SK-MEL-5 (cell line): ENCODE results near the gene CLRN2. TPM values are rescaled to one million over a fixed set of nuclear protein-coding genes. Genes with fewer than 3 reads are reported as not detected.
"Not testable (repeated sequence)": the region's sequence is repeated elsewhere in the genome, so short reads cannot be mapped to it uniquely, and the experiment has no call there.

Experiments
- DNase-seq: peaks from one replicate; pipeline ENCODE4 v3.0.0-alpha.2; 2016; ENCODE audit warnings: low read depth, low spot score
- in situ Hi-C: cut with HindIII; loops from 2 replicates; pipeline ENCODE4 v1.10.0; 2016; ENCODE audit warnings: low sequenced_read_pairs, high pct_unique_total_duplicates, low pct_unique_long_range_greater_than_20kb
- total RNA-seq: library from RNA; depleted of rRNA; stranded (reverse); fragments of >200 nt; shearing (Covaris generic); gene quantifications from 2 replicates; pipeline ENCODE4 v1.2.3, GENCODE V29; 2014

CLRN2 gene
- total RNA-seq, 1 experiment from 2014 or later: not detected

- DNase-seq: no peak
- in situ Hi-C loops: no loop called here
Measured at GRCh38 chr4:17528551-17529165, 13.7 kb downstream of the CLRN2 start.

DNA sequence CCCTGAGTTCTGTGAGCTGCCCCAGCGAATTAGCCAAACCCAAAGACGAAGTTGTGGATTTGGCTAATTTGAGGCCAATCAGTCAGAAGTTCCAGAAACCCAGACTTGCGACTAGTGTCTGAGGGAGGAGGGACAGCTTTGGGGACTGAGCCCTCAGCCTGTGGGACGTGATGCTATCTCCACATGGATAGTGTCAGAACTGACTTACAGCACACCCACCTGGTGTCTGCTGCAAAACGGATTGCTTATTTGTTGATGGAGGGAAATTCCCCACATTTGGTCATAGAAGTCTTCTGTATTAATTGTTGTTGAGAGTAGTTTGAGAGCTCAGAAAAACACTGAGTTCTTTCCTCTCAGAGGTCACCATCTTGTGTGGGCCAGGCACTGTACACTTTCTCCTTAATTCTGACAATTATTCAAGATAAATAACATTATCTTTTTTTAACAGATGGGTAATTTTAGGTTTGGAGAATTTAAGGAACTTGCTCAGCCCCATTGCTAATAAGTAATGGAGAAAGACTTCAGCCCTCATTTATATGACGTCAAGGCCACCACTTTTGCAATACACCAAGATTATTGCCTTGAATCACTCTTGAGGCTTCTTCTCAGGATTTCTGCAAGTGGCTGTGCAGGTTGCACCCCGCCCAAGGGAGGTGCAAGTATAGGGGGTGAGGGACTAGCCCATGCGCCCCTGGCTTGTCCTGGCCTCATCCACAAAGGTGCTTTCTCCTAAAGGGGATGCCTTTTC is 16.7 kb downstream of the CLRN2 start:
- in situ Hi-C loops: no loop called here
- no peak for DNase-seq

- DNase-seq: no peak
- in situ Hi-C loops: no loop called here
Measured at GRCh38 chr4:17534705-17535104, 19.7 kb downstream of the CLRN2 start.

GRCh38 chr4:17535242-17535641 is 20.3 kb downstream of the CLRN2 start:
- in situ Hi-C loops: no loop called here

GRCh38 chr4:17535906-17536305 is 20.9 kb downstream of the CLRN2 start:
- in situ Hi-C loops: no loop called here
- DNase-seq: peak; percentile 7

More at GRCh38 chr4:17535242-17535641, 20.3 kb downstream of the CLRN2 start:
- no peak for DNase-seq

GRCh38 chr4:17537060-17537459 is 22.1 kb downstream of the CLRN2 start:
- DNase-seq, in situ Hi-C loops: not testable (repeated sequence)

DNA sequence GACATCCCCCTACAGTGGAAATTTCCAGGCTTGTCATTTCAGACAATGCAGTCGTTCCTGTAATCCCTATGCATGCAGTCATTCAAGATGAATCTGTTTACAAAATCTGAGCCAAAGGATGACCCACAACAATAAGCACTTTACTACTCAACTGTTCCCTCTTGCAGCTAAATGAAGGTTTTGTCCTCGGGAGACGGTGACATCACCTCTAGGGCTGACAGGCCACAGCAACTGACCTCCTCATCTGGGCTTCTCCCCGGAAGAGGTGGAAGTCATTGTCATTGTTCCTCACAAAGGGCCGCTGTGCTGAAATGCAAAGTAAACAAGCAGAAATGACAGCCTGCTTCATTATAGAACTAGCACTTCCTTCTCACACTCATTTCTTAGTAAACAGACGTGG is 29.2 kb downstream of the CLRN2 start:
- in situ Hi-C loops: no loop called here
- DNase-seq: peak; percentile 90

DNA sequence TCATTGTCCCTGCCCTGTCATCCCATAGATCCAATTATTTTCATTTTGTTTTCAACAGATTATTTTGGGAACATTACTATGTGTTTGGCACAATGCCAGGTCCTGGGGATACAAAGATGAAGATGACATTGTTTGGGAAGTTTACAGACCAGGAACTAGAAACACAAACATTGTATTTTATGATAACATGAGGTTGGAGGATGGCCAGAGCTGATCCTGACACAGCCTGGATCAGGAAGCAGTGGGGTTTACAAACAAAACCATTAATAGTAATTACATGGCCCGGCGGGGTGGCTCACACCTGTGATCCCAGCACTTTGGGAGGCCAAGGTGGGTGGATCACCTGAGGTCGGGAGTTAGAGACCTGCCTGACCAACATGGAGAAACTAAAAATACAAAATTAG is 29.9 kb downstream of the CLRN2 start:
- DNase-seq: peak; percentile 56
- in situ Hi-C loops: no loop called here

DNA sequence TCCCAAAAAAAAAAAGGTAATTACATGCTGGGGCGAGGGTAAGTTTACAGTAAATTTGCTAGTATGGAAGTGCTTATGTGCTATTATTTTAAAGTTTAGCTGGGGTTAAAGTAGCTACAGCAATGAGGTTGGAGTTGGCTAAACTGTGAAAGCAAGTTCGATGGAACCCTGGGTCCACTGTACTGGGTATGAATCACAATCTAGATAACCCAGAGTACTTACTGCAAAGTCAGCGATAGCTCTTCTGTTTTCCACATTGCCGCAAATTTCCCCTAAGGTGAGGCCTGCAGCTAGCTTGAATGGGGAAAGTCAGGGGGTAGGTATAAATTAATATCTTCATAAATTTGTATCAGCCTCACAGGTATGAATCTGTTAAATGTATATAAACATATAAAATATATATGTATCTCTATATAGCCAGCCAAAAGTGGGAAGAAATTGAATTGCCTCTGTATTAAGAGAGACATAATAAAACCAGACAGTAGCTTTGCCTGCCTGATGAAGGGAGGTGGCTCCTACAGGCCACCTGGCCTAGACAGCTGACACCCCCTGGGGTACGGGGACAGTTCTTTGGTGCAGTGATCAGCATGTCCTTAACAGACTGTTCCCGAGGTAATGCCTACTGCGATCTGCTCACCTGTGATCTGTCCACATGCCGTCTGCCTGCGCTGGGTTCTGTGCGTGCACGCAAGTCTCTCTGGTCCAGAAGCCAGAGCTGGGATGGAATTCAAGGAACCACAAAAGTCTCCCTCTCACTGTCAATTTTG is 30.6 kb downstream of the CLRN2 start:
- DNase-seq: no peak
- in situ Hi-C loops: no loop called here

DNA sequence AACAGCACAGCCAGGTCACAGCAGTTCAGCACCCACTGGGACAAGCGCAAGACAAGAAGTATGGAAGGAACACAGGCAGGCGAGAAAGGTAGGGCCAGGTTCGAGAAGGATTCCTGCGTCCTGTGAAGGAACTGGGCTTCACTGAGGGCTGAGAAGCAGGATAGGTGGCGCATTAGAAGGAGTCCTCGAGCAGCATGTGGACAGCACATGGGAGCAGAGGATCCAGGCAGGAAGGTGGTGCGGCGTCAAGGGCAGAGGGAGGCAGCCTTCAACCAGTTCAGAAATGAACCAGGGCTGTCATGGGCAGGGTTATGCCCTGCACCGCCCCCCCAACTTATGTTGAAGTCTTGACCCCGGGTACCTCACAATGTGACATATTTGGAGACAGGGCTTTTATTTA is 31.3 kb downstream of the CLRN2 start:
- in situ Hi-C loops: no loop called here
- no peak for DNase-seq

- no peak for DNase-seq
- in situ Hi-C loops: no loop called here
Measured at GRCh38 chr4:17546678-17547077, 31.7 kb downstream of the CLRN2 start.

GRCh38 chr4:17550549-17550948 is 35.6 kb downstream of the CLRN2 start:
- DNase-seq: no peak
- in situ Hi-C loops: no loop called here

GRCh38 chr4:17552427-17552826 is 37.5 kb downstream of the CLRN2 start:
- in situ Hi-C loops: no loop called here
- no peak for DNase-seq

DNA sequence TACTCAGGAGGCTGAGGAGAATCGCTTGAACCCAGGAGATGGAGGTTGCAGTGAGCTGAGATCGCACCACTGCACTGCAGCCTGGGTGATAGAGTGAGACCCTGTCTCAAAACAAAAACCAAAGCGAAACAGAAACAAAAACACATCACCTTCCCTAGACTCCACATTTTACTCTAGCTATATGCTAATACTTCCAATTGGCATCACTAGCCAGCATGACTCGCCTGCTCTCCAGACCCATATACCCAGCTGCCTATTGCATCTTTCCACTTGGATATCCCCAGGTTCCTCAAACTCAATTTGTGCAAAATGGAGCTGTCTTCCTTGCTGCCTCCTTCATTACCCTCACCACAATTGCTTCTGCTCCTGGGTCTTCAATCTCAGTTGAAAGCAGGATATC is 39.6 kb downstream of the CLRN2 start:
- DNase-seq: no peak
- in situ Hi-C loops: no loop called here

- DNase-seq: no peak
- in situ Hi-C loops: no loop called here
Measured at GRCh38 chr4:17556498-17556897, 41.5 kb downstream of the CLRN2 start.

GRCh38 chr4:17557880-17558279 is 42.9 kb downstream of the CLRN2 start:
- in situ Hi-C loops: no loop called here
- no peak for DNase-seq

- DNase-seq: no peak
- in situ Hi-C loops: no loop called here
Measured at GRCh38 chr4:17558941-17559708, 44.2 kb downstream of the CLRN2 start.

DNA sequence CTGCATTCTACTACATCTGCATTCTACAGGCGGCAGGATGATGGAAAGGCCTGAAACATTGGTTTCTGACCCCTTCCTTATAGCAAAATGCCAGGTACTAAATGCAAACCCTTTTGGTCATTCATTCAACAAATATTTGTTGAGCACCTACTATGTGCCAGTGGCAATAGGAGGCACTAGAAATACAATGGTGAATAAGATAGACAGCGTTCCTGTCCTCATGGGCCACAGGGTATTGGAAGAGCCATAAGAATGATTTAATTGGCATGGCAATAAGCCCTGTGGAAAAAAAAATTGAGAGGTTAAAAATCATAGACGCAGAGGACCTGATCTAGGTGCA is 44.7 kb downstream of the CLRN2 start:
- DNase-seq: no peak
- in situ Hi-C loops: no loop called here
